WTC11 (cell line): ENCODE data around the gene FBXO2.

Experiments used
- CREB1 ChIP-seq: sonication (generic); formaldehyde crosslinking; IDR thresholded peaks from 2 replicates; pipeline ENCODE4 v1.8.0; 2023; ENCODE audit warnings: mild to moderate bottlenecking, missing genetic modification reagents
- JUN ChIP-seq: sonication (generic); formaldehyde crosslinking; IDR thresholded peaks from 2 replicates; pipeline ENCODE4 v1.8.0; 2023; ENCODE audit warnings: mild to moderate bottlenecking, missing genetic modification reagents
- SMAD3 ChIP-seq: sonication (generic); formaldehyde crosslinking; IDR thresholded peaks from 2 replicates; pipeline ENCODE4 v1.8.0; 2022; ENCODE audit warnings: missing genetic modification reagents, mild to moderate bottlenecking, borderline replicate concordance
- SOX15 ChIP-seq: fragments of 250-450 bp; sonication (Bioruptor Pico); IDR thresholded peaks from 2 replicates; pipeline ENCODE4 v1.9.0; 2021; ENCODE audit warnings: mild to moderate bottlenecking
- USF1 ChIP-seq: sonication (generic); formaldehyde crosslinking; IDR thresholded peaks from 2 replicates; pipeline ENCODE4 v1.8.0; 2022; ENCODE audit warnings: mild to moderate bottlenecking, missing genetic modification reagents
- USF2 ChIP-seq: sonication (generic); formaldehyde crosslinking; IDR thresholded peaks from 2 replicates; pipeline ENCODE4 v1.8.1; 2023; ENCODE audit warnings: mild to moderate bottlenecking, missing genetic modification reagents, moderate library complexity
- ZNF138 ChIP-seq: sonication (generic); formaldehyde crosslinking; conservative IDR thresholded peaks from 2 replicates; pipeline ENCODE4 v1.8.1; 2022; ENCODE audit warnings: mild to moderate bottlenecking, moderate library complexity, missing genetic modification reagents
- ZNF671 ChIP-seq: fragments of 250-450 bp; sonication (Bioruptor Pico); IDR thresholded peaks from 2 replicates; pipeline ENCODE4 v1.8.0; 2021; ENCODE audit warnings: mild to moderate bottlenecking
- TF ChIP-seq, protein P1 (sequence below): fragments of 200-600 bp; IDR thresholded peaks from 2 replicates; pipeline ENCODE4 v1.8.0; 2022; ENCODE audit warnings: antibody characterized with exemption
- TF ChIP-seq, protein P2 (sequence below): sonication (generic); formaldehyde crosslinking; IDR thresholded peaks from 2 replicates; pipeline ENCODE4 v1.8.1; 2022; ENCODE audit warnings: missing genetic modification reagents, borderline replicate concordance
- TF ChIP-seq, protein P3 (sequence below): sonication (generic); formaldehyde crosslinking; IDR thresholded peaks from 2 replicates; pipeline ENCODE4 v1.8.0; 2023; ENCODE audit warnings: mild to moderate bottlenecking, missing genetic modification reagents

DNA sequence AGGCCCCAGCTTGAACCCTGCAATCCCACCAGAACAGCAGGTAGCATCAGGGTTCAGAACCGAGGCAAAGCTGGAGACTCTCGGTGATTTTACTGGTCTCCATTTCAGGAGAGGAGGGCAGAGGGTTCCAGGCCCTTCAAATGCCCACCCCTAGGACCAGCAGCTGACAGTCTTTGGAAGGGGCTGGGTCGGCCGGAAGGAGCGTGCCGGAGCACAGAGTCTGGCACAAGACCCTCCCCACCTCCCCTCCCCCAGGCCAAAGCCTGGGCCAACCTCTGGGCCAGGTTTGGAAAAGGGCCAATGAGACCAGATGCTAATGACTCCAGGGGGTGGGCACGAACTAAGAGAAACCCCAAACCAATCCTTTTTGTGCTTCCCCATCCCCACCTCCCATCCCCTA, 6.9 kb downstream of the FBXO2 start:
- TF ChIP-seq, protein P1, sequence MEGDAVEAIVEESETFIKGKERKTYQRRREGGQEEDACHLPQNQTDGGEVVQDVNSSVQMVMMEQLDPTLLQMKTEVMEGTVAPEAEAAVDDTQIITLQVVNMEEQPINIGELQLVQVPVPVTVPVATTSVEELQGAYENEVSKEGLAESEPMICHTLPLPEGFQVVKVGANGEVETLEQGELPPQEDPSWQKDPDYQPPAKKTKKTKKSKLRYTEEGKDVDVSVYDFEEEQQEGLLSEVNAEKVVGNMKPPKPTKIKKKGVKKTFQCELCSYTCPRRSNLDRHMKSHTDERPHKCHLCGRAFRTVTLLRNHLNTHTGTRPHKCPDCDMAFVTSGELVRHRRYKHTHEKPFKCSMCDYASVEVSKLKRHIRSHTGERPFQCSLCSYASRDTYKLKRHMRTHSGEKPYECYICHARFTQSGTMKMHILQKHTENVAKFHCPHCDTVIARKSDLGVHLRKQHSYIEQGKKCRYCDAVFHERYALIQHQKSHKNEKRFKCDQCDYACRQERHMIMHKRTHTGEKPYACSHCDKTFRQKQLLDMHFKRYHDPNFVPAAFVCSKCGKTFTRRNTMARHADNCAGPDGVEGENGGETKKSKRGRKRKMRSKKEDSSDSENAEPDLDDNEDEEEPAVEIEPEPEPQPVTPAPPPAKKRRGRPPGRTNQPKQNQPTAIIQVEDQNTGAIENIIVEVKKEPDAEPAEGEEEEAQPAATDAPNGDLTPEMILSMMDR: no peak
- TF ChIP-seq, protein P2, sequence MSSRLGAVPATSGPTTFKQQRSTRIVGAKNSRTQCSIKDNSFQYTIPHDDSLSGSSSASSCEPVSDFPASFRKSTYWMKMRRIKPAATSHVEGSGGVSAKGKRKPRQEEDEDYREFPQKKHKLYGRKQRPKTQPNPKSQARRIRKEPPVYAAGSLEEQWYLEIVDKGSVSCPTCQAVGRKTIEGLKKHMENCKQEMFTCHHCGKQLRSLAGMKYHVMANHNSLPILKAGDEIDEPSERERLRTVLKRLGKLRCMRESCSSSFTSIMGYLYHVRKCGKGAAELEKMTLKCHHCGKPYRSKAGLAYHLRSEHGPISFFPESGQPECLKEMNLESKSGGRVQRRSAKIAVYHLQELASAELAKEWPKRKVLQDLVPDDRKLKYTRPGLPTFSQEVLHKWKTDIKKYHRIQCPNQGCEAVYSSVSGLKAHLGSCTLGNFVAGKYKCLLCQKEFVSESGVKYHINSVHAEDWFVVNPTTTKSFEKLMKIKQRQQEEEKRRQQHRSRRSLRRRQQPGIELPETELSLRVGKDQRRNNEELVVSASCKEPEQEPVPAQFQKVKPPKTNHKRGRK (CRISPR knock-in tag): no peak
- TF ChIP-seq USF1 (CRISPR knock-in tag): no peak
- no peak for TF ChIP-seq ZNF138 (CRISPR knock-in tag)
- no peak for TF ChIP-seq ZNF671 (CRISPR knock-in tag)
- TF ChIP-seq JUN: no peak
- TF ChIP-seq, protein P3, sequence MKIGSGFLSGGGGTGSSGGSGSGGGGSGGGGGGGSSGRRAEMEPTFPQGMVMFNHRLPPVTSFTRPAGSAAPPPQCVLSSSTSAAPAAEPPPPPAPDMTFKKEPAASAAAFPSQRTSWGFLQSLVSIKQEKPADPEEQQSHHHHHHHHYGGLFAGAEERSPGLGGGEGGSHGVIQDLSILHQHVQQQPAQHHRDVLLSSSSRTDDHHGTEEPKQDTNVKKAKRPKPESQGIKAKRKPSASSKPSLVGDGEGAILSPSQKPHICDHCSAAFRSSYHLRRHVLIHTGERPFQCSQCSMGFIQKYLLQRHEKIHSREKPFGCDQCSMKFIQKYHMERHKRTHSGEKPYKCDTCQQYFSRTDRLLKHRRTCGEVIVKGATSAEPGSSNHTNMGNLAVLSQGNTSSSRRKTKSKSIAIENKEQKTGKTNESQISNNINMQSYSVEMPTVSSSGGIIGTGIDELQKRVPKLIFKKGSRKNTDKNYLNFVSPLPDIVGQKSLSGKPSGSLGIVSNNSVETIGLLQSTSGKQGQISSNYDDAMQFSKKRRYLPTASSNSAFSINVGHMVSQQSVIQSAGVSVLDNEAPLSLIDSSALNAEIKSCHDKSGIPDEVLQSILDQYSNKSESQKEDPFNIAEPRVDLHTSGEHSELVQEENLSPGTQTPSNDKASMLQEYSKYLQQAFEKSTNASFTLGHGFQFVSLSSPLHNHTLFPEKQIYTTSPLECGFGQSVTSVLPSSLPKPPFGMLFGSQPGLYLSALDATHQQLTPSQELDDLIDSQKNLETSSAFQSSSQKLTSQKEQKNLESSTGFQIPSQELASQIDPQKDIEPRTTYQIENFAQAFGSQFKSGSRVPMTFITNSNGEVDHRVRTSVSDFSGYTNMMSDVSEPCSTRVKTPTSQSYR (CRISPR knock-in tag): no peak
- TF ChIP-seq CREB1 (CRISPR knock-in tag): no peak
- TF ChIP-seq USF2 (CRISPR knock-in tag): no peak
- no peak for TF ChIP-seq SOX15 (CRISPR knock-in tag)
- no peak for TF ChIP-seq SMAD3 (CRISPR knock-in tag)
